ENCODE results near the gene MAPKAP1. TPM values are rescaled to one million over a fixed set of nuclear protein-coding genes. Genes with fewer than 3 reads are reported as not detected.

The MAPKAP1 gene
- total RNA-seq, 2 donors from 2014 or later, result 73.4 to 81.5 TPM

DNA sequence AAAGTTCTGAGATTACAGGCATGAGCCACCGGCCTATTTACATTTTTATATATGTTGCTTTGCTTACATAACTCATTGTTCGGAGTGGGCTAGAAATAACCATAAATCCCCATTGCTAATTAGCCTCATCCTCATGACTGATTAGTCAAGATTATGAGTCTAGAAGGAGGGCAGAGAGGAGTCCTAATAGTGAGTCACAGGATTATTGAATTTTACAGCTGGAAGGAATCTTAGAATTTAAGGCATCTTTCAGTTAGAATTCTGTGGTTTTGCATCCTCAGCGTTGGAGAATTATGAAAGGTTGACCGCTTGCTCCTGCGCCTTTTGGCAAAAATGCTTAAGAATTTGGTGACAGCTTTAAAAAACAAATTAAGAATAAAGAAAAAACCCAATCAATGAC is 37.6 kb upstream of the MAPKAP1 start:
- H3K27ac ChIP-seq, result no peak overlapping the region

DNA sequence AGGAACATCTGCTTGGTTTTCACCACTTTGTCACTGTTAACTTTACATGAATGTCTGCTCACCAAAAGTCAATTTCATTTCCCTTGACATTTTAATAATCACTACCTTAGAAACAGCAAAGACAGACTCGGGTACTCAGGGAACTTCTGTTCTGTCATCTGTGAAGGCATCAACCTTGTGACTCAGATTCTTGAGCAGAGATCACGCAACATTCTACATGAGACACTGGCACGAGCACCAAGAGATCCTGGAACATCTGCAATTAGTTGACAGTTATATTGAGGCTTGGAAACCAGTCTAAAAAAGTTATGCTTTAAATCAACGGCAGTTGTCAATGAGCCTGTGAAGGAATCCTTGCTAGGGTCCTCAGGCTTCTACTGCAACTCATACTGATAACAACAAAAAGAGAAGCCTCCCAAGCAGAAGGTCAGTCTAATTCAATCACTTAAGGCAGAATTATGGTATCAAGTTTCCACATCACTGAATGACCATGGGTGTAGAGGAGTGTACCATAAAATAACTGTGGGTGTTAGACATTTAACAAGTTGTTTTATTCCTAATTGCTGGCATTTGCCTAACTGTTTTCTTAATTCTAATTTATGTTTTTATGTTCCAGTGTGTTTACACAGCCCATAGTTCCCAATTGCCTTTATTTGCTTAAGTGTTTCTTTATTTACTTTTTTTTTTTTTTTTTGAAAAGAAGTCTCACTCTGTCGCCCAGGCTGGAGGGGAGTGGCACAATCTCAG is 36.8 kb upstream of the MAPKAP1 start:
- no peak for ATAC-seq (ENCODE audit: insufficient number of reproducible peaks, low FRiP score, low read depth)
- Histone ChIP-seq H3K4me1 (ENCODE audit: control insufficient read depth in 1 of 2, low read depth in 2 of 2) (peaks cover 0 to 3% of the 10 kb centered on the region in 2 donors), H3K27me3 (replicated peaks; ENCODE audit: insufficient read depth) (no peaks in the 10 kb centered on the region), H3K36me3 (no peaks in the 10 kb centered on the region), H3K9me3 (no peaks in the 10 kb centered on the region), H3K4me3 (no peak overlapping the region), H3K27ac (no peak overlapping the region)
- TF ChIP-seq, protein P1, sequence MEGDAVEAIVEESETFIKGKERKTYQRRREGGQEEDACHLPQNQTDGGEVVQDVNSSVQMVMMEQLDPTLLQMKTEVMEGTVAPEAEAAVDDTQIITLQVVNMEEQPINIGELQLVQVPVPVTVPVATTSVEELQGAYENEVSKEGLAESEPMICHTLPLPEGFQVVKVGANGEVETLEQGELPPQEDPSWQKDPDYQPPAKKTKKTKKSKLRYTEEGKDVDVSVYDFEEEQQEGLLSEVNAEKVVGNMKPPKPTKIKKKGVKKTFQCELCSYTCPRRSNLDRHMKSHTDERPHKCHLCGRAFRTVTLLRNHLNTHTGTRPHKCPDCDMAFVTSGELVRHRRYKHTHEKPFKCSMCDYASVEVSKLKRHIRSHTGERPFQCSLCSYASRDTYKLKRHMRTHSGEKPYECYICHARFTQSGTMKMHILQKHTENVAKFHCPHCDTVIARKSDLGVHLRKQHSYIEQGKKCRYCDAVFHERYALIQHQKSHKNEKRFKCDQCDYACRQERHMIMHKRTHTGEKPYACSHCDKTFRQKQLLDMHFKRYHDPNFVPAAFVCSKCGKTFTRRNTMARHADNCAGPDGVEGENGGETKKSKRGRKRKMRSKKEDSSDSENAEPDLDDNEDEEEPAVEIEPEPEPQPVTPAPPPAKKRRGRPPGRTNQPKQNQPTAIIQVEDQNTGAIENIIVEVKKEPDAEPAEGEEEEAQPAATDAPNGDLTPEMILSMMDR (IDR thresholded peaks at IDR 0.05), result no peak
- DNase-seq (ENCODE audit: low spot score), result no peak

More for the DNA sequence above, 37.6 kb upstream of the MAPKAP1 start:
- no peaks in the 10 kb centered on the region for H3K9me3 ChIP-seq
- DNase-seq (ENCODE audit: low spot score) (no peak), ATAC-seq (ENCODE audit: insufficient number of reproducible peaks, low FRiP score, low read depth) (no peak)
- H3K27me3 ChIP-seq (replicated peaks; ENCODE audit: insufficient read depth), result no peaks in the 10 kb centered on the region
- H3K4me1 ChIP-seq (ENCODE audit: control insufficient read depth in 1 of 2, low read depth in 2 of 2), result peaks cover 3 to 10% of the 10 kb centered on the region in 2 donors
- no peak overlapping the region for H3K4me3 ChIP-seq
- H3K36me3 ChIP-seq, result no peaks in the 10 kb centered on the region
- TF ChIP-seq, protein P1 (IDR thresholded peaks at IDR 0.05), result no peak

DNA sequence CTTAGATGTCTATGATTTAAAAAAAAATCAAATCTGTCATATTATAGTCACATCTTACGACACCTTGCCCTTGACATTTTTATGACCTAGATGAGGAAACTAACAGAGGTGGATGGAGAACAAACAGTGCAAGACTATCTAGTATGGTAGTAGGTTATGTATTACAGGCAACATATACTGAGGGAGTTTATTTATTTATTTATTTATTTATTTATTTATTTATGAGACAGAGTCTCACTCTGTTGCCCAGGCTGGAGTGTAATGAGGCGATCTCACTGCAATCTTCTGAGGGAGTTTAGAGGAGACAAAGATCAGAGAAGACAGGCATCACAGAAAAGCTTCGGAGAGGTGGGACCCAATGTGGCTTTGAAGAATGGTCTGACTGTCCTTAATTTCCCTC is 35.6 kb upstream of the MAPKAP1 start:
- no peak overlapping the region for H3K4me3 ChIP-seq
- H3K27me3 ChIP-seq (replicated peaks; ENCODE audit: insufficient read depth), result no peaks in the 10 kb centered on the region
- no peak overlapping the region for H3K27ac ChIP-seq
- ATAC-seq (ENCODE audit: insufficient number of reproducible peaks, low FRiP score, low read depth) (no peak), DNase-seq (ENCODE audit: low spot score) (no peak)
- TF ChIP-seq, protein P1 (IDR thresholded peaks at IDR 0.05), result no peak
- no peaks in the 10 kb centered on the region for H3K4me1 ChIP-seq (ENCODE audit: control insufficient read depth in 1 of 2, low read depth in 2 of 2)
- H3K36me3 ChIP-seq, result no peaks in the 10 kb centered on the region
- H3K9me3 ChIP-seq, result no peaks in the 10 kb centered on the region

DNA sequence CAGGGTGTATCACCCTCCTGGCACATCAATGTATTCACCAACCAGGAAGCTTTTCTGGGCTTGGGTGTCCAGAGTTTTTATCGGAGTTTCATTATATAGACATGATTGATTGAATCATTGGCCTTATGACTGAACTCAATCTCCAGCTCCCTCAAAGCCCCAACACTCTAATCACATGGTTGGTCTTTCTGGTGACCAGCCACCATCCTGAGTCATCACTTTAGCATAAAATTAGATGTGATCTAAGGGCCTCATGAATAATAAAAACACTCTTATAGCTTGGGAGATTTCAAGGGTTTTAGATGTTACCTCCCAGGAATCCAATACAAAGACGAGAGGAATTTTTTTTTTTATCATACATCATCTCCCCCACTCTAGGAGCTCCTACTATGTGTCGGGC is 32.4 kb upstream of the MAPKAP1 start:
- Histone ChIP-seq H3K9me3 (no peaks in the 10 kb centered on the region), H3K4me3 (no peak overlapping the region)

DNA sequence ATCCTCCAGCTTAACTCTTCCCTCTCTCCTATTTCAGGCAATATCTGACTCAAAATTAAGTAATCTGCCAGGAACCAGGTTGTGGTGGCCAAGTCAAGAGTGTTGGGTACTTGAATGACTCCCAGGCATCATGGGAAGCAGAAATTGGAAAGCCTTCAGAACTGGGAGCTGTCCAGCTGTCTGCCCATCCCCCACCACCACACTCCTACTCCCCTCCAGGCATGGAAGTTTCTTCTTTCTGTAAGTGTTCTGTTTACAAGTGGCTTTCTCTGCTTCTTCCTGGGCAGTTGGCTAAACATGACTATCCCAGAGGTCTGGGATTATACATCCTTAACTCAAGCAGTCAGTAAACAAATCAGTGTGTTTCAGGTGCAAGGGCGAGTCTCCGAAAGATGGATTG is 25.6 kb upstream of the MAPKAP1 start:
- DNase-seq (ENCODE audit: low spot score) (no peak), ATAC-seq (ENCODE audit: insufficient number of reproducible peaks, low FRiP score, low read depth) (no peak)
- TF ChIP-seq, protein P1 (IDR thresholded peaks at IDR 0.05), result no peak
- no peak overlapping the region for H3K4me3 ChIP-seq
- no peaks in the 10 kb centered on the region for H3K27me3 ChIP-seq (replicated peaks; ENCODE audit: insufficient read depth)
- no peaks in the 10 kb centered on the region for H3K36me3 ChIP-seq
- H3K27ac ChIP-seq, result no peak overlapping the region
- H3K4me1 ChIP-seq (ENCODE audit: control insufficient read depth in 1 of 2, low read depth in 2 of 2), result no peaks in the 10 kb centered on the region
- H3K9me3 ChIP-seq, result no peaks in the 10 kb centered on the region

More for the DNA sequence above, 32.4 kb upstream of the MAPKAP1 start:
- H3K27ac ChIP-seq, result no peak overlapping the region
- ATAC-seq (ENCODE audit: insufficient number of reproducible peaks, low FRiP score, low read depth), result no peak
- TF ChIP-seq, protein P1 (IDR thresholded peaks at IDR 0.05), result no peak
- no peaks in the 10 kb centered on the region for H3K36me3 ChIP-seq
- DNase-seq (ENCODE audit: low spot score), result no peak
- H3K4me1 ChIP-seq (ENCODE audit: control insufficient read depth in 1 of 2, low read depth in 2 of 2), result no peaks in the 10 kb centered on the region
- no peaks in the 10 kb centered on the region for H3K27me3 ChIP-seq (replicated peaks; ENCODE audit: insufficient read depth)

Data from thoracic aorta (tissue), 2 donors.